Stimulated activated CD8-positive, alpha-beta memory T cell treated with anti-CD3 and anti-CD28 coated beads, Interleukin-4, amount 100 ng/mL, for 48 hours (primary cell): ENCODE results near the gene EEF1AKMT4.
A peak's percentile ranks its signal among the peaks of the same experiment; 100 is the strongest.
"Not testable (repeated sequence)": the region's sequence is repeated elsewhere in the genome, so short reads cannot be mapped to it uniquely, and the experiment has no call there.

Experiments used
- DNase-seq: peaks from one replicate; pipeline ENCODE4 v3.0.0-alpha.2; 2020

Gene EEF1AKMT4

DNA sequence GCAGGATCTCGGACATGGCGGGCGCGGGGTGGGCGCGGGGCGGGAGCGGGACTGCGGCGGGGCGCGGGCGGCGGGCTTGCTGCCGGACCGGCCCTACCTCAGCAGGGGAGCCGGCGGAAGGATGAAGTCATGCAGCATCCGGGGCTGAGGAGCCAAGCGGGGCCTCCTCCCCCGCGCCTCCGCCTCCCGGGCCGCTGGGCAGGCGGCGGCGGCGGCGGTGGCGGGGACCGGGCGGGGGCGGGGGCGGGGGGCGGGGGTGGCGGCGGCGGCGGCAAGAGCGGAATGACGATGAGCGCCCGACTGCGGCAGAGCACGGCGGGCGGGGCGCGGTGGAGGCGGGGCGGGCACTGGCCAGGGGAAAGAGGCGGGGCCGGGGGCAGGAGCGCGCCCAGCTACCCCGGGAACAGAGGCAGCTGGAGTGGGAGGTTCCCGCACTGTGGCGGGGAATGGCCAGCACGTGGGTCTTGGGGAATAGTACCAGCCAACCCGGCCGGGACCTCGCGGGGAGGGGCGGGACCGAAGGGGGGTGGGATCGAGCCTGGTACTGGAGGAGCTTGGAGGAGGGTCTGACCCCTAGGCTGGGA is 11.9 kb downstream of the EEF1AKMT4 start, which contains the start of gene CAMK2N2:
TSS of gene CAMK2N2 (minus strand) at position 284 of the 584 bp plus-strand sequence. CDS start at position 16, 268 bp downstream.
- DNase-seq: peak; percentile 70

GRCh38 chr3:184261854-184262763 is 12.6 kb downstream of the EEF1AKMT4 start:
- peak; percentile 53 for DNase-seq

GRCh38 chr3:184262764-184263179 is 13.3 kb downstream of the EEF1AKMT4 start:
- DNase-seq: no peak

- DNase-seq: not testable (repeated sequence)
These were observed 17.8 kb downstream of the EEF1AKMT4 start for GRCh38 chr3:184267249-184267648.

DNA sequence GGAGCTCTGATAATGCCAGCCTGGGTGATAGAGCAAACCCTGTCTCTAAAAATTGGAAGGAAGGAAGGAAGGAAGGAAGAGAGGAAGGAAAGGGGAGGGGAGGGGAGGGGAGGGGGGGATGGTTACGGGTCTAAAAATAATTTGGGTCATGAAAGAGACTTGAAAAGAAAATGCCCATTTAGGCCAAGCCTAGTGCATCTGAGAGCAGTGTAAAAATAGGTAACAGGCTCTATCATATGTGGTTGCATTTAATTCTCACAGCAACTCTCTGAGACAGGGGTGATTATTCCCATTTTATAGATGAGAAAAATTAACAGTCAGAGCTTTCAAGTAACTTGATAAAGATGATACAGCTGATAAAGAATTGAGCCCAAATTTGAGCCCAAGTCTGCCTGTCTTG is 22.8 kb downstream of the EEF1AKMT4 start:
- no peak for DNase-seq

DNA sequence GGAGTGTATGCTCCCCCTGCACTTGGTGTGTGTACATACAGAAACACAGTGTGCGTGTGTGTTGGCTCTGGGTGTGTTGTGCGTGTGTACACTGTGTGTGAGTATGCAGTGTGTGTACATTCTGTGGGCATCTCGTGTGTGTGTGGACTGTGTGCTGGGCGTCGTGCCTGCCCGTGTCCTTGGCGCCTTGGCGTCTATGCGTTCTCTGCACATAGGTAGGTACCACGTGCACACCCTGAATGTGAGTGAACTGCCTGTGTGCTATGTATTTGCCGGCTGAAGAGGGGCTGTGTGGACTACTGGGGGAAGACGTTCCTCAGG is 25.9 kb downstream of the EEF1AKMT4 start:
- DNase-seq: no peak

- DNase-seq: no peak
These were observed 26.8 kb downstream of the EEF1AKMT4 start, which contains the start of gene ECE2 for GRCh38 chr3:184275961-184276910. TSS of gene ECE2 (plus strand) at chr3:184276022. CDS start at chr3:184276154, 132 bp downstream.

DNA sequence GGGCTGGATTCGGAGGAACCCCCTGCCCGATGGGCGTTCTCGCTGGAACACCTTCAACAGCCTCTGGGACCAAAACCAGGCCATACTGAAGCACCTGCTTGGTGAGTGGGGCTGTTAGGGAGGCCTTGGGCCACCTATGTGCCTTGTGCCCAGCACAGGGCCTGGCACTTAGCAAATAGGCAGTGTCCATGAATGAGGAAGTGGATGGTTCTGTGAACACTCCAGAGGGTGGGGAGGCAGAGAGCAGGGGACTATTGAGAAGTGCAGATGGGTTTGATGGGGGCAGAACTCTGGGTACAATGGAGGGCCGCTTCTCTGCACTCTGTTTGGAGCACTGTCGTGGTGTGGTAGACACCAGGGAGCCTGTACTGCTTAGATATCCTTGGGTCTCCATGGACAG is 27.9 kb downstream of the EEF1AKMT4 start:
- DNase-seq: no peak

GRCh38 chr3:184282941-184283340 is 33.5 kb downstream of the EEF1AKMT4 start:
- no peak for DNase-seq

DNA sequence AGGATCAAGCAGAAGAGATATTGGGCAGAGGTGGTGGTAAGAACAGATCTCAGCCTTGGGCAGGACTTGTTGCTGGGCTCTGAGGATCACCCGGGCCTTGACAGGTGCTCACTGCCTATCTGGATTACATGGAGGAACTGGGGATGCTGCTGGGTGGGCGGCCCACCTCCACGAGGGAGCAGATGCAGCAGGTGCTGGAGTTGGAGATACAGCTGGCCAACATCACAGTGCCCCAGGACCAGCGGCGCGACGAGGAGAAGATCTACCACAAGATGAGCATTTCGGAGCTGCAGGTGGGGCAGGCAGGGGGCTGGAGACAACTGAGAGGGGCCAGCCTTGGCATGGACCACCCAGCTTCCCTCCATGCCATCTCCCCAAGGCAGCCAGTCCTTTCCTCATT is 34.2 kb downstream of the EEF1AKMT4 start:
- DNase-seq: no peak

GRCh38 chr3:184284696-184285095 is 35.2 kb downstream of the EEF1AKMT4 start:
- peak; percentile 36 for DNase-seq

DNA sequence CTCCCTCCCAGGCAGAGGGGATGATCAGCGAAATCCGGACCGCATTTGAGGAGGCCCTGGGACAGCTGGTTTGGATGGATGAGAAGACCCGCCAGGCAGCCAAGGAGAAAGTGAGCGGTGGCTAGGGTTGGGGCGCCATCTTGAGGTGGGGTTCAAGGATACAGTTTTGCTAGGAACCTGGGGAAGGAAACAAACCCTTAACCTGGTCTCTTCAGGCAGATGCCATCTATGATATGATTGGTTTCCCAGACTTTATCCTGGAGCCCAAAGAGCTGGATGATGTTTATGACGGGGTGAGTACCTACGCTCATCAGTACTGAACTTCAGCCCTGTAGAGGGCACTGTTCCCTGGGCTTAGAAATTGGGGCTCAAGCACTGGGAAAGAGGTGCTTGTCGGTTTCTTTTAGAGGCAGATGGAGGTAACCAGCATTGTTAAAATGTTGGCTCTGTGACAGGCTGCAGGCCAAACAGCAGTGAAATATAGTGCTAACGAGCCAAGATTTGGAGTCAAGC is 40.0 kb downstream of the EEF1AKMT4 start:
- peak; percentile 83 for DNase-seq

- no peak for DNase-seq
These were observed 40.9 kb downstream of the EEF1AKMT4 start for GRCh38 chr3:184290331-184290730.

DNA sequence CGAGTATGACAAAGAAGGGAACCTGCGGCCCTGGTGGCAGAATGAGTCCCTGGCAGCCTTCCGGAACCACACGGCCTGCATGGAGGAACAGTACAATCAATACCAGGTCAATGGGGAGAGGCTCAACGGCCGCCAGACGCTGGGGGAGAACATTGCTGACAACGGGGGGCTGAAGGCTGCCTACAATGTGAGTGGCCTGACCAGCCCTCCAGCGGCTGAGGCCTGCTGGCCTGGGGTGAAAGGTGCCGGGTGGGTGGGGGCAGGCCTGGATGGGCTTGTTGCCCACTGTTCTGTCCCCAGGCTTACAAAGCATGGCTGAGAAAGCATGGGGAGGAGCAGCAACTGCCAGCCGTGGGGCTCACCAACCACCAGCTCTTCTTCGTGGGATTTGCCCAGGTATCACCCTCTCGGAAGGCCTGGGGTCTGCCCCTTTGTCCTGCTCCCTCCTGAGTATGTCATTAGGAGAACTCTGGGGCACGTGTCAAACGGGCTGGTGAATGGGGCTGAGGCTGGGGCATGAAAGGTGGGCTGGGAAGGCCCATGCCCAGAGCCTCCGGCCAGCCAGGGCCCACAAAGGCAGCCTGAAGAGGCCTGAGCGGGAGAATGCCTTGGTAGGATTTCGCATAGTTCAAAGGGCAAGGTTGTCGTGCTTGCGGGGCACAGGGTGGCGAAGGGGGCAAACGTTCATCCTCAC is 41.7 kb downstream of the EEF1AKMT4 start:
- DNase-seq: no peak

GRCh38 chr3:184291738-184292445 is 42.4 kb downstream of the EEF1AKMT4 start:
- no peak for DNase-seq

- no peak for DNase-seq
These were observed 46.3 kb downstream of the EEF1AKMT4 start for GRCh38 chr3:184295771-184296170.

DNA sequence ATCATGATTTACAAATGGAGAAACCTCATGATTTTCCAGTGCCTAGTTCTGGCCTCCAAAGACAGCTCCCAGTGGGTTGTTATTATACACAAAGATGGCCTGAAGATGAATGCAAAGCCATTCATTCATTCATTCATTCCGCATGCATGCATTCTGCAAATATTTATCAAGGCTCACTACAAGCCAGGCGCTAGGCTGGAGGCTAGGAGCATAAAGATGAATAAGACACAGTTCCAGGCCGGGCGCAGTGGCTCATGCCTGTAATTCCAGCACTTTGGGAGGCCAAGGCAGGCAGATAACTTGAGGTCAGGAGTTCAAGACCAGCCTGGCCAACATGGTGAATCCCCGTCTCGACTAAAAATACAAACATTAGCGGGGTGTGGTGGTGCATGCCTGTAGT is 47.1 kb downstream of the EEF1AKMT4 start:
- DNase-seq: no peak

DNA sequence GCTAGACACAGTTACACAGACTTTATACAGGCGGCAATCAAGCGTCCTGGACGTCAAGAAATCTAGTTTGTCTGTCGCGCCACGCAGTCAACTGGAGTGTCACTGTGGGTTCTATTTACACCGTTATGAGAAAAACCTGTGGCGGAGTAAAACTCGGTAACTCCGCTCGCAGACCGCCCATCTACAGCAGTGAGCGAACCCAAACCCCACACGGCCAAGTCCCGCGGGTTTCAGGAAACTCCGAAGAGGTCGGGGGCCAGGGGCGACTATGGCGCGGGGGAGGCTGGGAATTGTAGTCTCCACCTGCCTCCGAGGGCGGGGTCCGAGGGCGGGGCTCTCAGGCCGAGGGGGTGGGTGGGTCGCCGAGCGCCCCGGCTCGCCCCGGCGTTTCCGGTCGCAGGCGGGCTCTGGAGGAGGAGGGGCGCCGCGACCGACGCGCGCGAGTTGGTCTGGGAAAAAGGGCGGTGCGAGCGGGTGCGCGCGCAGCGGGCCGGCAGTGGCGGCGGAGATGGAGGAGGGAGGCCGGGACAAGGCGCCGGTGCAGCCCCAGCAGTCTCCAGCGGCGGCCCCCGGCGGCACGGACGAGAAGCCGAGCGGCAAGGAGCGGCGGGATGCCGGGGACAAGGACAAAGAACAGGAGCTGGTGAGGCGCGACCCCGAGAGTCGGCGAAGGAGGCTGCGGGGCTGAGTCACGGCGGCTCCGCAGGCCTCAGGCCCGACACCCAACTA is 49.5 kb downstream of the EEF1AKMT4 start, which contains the start of gene PSMD2:
TSS of gene PSMD2 (plus strand) at position 483 of the 729 bp plus-strand sequence. CDS start at position 509, 26 bp downstream.
- DNase-seq: peak; percentile 99

DNA sequence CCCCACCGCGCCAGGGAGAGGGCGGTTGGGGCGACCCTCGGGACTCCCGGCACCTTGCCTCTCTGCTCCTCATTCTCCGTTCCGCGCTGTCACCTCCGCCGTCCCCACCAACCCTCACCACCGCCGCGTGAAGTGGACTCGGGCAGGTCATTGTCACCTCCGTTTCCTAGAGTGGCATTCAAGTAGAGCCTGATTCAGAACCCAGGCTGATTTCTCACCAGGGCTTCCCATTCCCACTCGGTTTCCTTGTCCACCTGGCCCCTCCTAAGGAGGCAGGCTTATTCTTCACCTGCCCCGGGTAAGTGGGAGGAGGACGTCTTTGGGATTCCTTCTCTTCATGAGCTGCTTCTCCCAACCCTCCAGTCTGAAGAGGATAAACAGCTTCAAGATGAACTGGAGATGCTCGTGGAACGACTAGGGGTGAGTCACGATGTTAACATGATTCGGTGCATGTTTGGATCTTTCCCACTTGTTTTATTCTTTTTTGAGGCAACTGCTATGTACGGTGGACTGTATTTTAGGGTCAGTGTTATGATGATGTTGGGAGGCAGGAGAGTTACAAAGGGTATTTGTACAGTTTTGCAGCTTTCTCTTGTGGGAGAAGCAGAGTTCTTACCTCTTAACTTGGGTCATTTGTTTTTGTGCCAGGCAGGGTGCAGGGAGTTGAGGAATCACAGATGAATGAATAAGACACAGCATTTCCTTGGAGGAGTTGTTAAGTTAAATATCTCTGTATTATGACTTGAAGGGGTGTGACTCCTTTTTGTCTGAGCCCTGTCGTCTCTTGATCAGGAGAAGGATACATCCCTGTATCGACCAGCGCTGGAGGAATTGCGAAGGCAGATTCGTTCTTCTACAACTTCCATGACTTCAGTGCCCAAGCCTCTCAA is 50.3 kb downstream of the EEF1AKMT4 start:
- DNase-seq: no peak

DNA sequence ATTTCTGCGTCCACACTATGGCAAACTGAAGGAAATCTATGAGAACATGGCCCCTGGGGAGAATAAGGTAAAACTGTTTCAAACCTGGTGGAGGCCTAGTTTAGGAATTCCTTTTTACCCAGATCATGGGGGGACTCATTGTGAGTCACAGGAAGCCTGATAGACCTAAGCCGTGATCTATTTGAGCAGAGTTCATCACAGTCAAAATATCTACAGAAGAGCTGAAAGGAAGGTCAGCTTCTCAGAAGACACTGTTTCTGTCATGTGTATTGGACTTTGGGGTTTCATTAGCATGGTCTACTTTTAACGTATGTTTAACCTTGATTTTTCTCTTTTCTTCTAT is 50.9 kb downstream of the EEF1AKMT4 start:
- no peak for DNase-seq
